GM12865 (cell line): ENCODE results near the gene AP4B1.
"Not testable (repeated sequence)": the region's sequence is repeated elsewhere in the genome, so short reads cannot be mapped to it uniquely, and the experiment has no call there.

Source experiments
- DNase-seq: peaks from one replicate; pipeline ENCODE4 v3.0.0; 2010; ENCODE audit warnings: low read depth
- H3K4me3 ChIP-seq: 2 replicates; pipeline ENCODE4 v1.5.1; 2011; ENCODE audit warnings: mild to moderate bottlenecking, low read depth, low read length, control low read depth
- CTCF ChIP-seq: IDR thresholded peaks from 2 replicates; pipeline ENCODE4 v1.5.1; 2011; ENCODE audit warnings: low read length, control low read depth, low read depth, inconsistent platforms; ENCODE audit not compliant: insufficient read depth; ENCODE audit errors: missing control alignments

The AP4B1 gene

GRCh38 chr1:113904674-113905434 is at the start of gene AP4B1, which contains the start of gene DCLRE1B:
TSS of gene AP4B1 (minus strand) at chr1:113904799. CDS start at chr1:113904717, 82 bp downstream.
TSS of gene DCLRE1B (plus strand) at chr1:113905326. CDS start at chr1:113905587, 261 bp downstream.
- peak; percentile 75 for TF ChIP-seq CTCF
- DNase-seq = peak; percentile 100
- peak within 1 kb of the TSS; percentile 96 for H3K4me3 ChIP-seq

- no peak for TF ChIP-seq CTCF
- no peak for DNase-seq
Measured at GRCh38 chr1:113951719-113952118, 47.1 kb upstream of the AP4B1 start.

GRCh38 chr1:113950908-113951307 is 46.3 kb upstream of the AP4B1 start:
- H3K4me3 ChIP-seq = no peak overlapping the region
- no peak for TF ChIP-seq CTCF
- DNase-seq = no peak

More at GRCh38 chr1:113951719-113952118, 47.1 kb upstream of the AP4B1 start:
- H3K4me3 ChIP-seq = no peak overlapping the region

- TF ChIP-seq CTCF = no peak
- DNase-seq = no peak
- no peak overlapping the region for H3K4me3 ChIP-seq
Measured at GRCh38 chr1:113949007-113949406, 44.4 kb upstream of the AP4B1 start.

GRCh38 chr1:113948151-113948550 is 43.6 kb upstream of the AP4B1 start:
- not testable (repeated sequence) for H3K4me3 ChIP-seq, DNase-seq

GRCh38 chr1:113947388-113948107 is 42.9 kb upstream of the AP4B1 start:
- TF ChIP-seq CTCF = no peak
- DNase-seq = no peak
- H3K4me3 ChIP-seq = no peak overlapping the region

- no peak for DNase-seq
- H3K4me3 ChIP-seq = no peak overlapping the region
- no peak for TF ChIP-seq CTCF
Measured at GRCh38 chr1:113946678-113947387, 42.2 kb upstream of the AP4B1 start.
